ENCODE data around the gene RBM20.

Gene RBM20

GRCh38 chr10:110744782-110745181 lies 100.6 kb downstream of the RBM20 start:
- no peak for DNase-seq

GRCh38 chr10:110746254-110746826 lies 102.2 kb downstream of the RBM20 start:
- peak; percentile 66 for DNase-seq

- no peak for DNase-seq
These were observed 103.0 kb downstream of the RBM20 start for GRCh38 chr10:110746969-110747608.

- no peak for DNase-seq
These were observed 103.7 kb downstream of the RBM20 start for GRCh38 chr10:110747609-110748464.

GRCh38 chr10:110748970-110749369 lies 104.8 kb downstream of the RBM20 start:
- DNase-seq, result no peak

GRCh38 chr10:110750931-110751330 lies 106.8 kb downstream of the RBM20 start:
- DNase-seq, result peak; percentile 49

GRCh38 chr10:110751850-110752249 lies 107.7 kb downstream of the RBM20 start:
- no peak for DNase-seq

- DNase-seq, result no peak
These were observed 109.3 kb downstream of the RBM20 start for GRCh38 chr10:110753462-110753861.

- no peak for DNase-seq
These were observed 110.4 kb downstream of the RBM20 start for GRCh38 chr10:110754375-110755105.

- no peak for DNase-seq
These were observed 111.6 kb downstream of the RBM20 start for GRCh38 chr10:110755781-110756180.

GRCh38 chr10:110756876-110757275 lies 112.7 kb downstream of the RBM20 start:
- no peak for DNase-seq

GRCh38 chr10:110757586-110757985 lies 113.5 kb downstream of the RBM20 start:
- no peak for DNase-seq

- no peak for DNase-seq
These were observed 114.1 kb downstream of the RBM20 start for GRCh38 chr10:110758128-110758765.

GRCh38 chr10:110758898-110759297 lies 114.8 kb downstream of the RBM20 start:
- DNase-seq, result no peak

- no peak for DNase-seq
These were observed 115.4 kb downstream of the RBM20 start for GRCh38 chr10:110759523-110759922.

- no peak for DNase-seq
These were observed 118.1 kb downstream of the RBM20 start for GRCh38 chr10:110762109-110762848.

GRCh38 chr10:110762849-110763211 lies 118.7 kb downstream of the RBM20 start:
- no peak for DNase-seq

GRCh38 chr10:110764378-110764777 lies 120.2 kb downstream of the RBM20 start:
- no peak for DNase-seq

- DNase-seq, result no peak
These were observed 120.8 kb downstream of the RBM20 start for GRCh38 chr10:110764793-110765512.

GRCh38 chr10:110765513-110766319 lies 121.6 kb downstream of the RBM20 start:
- no peak for DNase-seq

Data from CD4-positive, alpha-beta T cell treated with Interleukin-17A for 1 hour (primary cell).